ENCODE results near the gene CLRN1. TPM values are rescaled to one million over a fixed set of nuclear protein-coding genes. Genes with fewer than 3 reads are reported as not detected.

CLRN1 gene
- total RNA-seq, 1 donor from 2014 or later = not detected

DNA sequence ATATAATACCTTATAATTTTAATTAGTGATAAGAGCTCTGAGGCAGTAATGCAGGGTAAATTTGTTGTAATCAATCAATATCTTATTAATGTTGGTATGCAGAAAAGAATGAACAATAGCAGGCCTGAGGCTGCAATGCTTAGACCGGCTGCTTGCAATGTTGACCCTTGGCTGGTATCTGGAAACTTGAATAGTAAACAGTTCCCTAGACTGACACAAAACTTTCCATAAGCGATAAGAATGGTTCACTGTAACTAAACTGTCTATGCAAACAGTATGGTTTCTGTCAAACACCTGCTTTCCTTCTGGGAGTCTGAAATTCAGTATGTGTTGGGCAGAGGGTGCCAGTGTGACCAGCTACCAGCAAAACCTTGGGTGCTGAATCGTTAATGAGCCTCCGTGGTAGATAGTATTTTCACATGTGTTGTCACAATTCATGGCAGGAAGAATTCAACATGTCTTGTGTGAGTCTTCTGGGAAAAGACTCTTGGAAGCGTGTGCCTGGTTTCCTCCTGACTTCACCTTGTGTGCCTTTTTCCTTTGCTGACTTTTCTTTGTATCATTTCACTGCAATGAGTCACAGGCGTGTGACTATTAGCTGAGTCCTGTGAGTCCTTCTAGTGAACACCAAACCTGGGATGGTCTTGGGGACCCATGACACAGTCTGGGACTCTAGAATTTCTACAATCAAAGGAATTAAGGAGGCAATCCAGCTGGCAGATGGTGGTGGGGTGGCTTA is 30.7 kb upstream of the CLRN1 start:
- TF ChIP-seq, protein P1, sequence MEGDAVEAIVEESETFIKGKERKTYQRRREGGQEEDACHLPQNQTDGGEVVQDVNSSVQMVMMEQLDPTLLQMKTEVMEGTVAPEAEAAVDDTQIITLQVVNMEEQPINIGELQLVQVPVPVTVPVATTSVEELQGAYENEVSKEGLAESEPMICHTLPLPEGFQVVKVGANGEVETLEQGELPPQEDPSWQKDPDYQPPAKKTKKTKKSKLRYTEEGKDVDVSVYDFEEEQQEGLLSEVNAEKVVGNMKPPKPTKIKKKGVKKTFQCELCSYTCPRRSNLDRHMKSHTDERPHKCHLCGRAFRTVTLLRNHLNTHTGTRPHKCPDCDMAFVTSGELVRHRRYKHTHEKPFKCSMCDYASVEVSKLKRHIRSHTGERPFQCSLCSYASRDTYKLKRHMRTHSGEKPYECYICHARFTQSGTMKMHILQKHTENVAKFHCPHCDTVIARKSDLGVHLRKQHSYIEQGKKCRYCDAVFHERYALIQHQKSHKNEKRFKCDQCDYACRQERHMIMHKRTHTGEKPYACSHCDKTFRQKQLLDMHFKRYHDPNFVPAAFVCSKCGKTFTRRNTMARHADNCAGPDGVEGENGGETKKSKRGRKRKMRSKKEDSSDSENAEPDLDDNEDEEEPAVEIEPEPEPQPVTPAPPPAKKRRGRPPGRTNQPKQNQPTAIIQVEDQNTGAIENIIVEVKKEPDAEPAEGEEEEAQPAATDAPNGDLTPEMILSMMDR (conservative IDR thresholded peaks at IDR 0.05) = no peak

DNA sequence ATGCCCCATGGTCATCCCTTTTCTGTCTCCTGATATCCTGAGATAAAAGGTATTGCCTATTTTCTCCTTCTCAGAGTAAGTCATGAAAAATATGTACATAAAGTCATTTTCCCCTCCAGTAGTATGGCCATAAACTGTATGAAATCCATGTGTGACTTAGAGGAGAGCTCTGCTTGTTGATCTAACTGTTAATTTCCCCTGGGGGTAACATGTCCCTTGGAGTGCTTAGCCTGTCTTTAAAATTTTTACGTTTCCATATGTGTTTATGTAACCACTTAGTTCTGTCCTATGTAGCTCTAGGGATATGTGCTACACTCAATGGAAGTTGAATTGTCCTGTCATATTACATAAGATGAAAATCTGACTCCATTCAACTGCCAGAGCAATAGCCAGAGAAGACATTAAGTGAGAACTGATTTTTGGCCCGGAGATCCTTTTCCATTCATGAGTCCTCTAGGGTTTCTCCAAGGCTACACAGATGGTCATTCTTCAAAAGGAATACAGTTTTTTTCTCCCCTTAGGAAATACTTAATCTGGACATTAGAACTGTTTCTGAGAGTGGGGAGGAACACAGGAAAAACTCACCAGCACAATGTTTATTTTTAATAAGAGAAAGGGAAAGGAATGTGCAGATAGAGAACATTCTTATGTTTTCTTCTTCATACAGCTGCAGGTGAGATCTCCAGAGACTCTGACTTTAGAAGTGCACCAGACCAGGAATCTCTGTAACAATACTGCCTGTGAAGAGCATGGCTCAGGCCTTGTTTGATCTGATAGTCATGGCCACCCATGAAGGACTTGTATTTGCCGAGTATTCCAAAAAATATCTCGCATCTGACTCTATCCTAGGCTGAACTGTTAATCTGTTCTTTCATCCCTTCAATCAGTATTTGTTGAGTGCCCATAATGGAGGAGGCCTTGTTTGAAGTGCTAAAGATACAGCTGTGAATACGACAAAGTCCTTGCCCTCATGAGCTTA is 29.8 kb upstream of the CLRN1 start:
- no peak for DNase-seq (ENCODE audit: extremely low spot score, unreplicated experiment)
- Mint-ChIP-seq H3K27ac (no peak overlapping the region), H3K36me3 (no peaks in the 10 kb centered on the region), H3K9me3 (peaks cover 4% of the 10 kb centered on the region), H3K4me1 (ENCODE audit: unreplicated experiment) (peaks cover 7% of the 10 kb centered on the region), H3K4me3 (no peak overlapping the region), H3K27me3 (peaks cover 6% of the 10 kb centered on the region)
- TF ChIP-seq, protein P1 (conservative IDR thresholded peaks at IDR 0.05) = no peak

More for the DNA sequence above, 30.7 kb upstream of the CLRN1 start:
- peaks cover 6% of the 10 kb centered on the region for H3K27me3 Mint-ChIP-seq
- H3K4me3 Mint-ChIP-seq = no peak overlapping the region
- no peaks in the 10 kb centered on the region for H3K36me3 Mint-ChIP-seq
- no peak overlapping the region for H3K27ac Mint-ChIP-seq
- no peak for DNase-seq (ENCODE audit: extremely low spot score, unreplicated experiment)
- peaks cover 7% of the 10 kb centered on the region for H3K4me1 Mint-ChIP-seq (ENCODE audit: unreplicated experiment)
- peaks cover 4% of the 10 kb centered on the region for H3K9me3 Mint-ChIP-seq

- TF ChIP-seq, protein P1 (conservative IDR thresholded peaks at IDR 0.05) = no peak
- Mint-ChIP-seq H3K36me3 (no peaks in the 10 kb centered on the region), H3K27me3 (no peaks in the 10 kb centered on the region), H3K4me1 (ENCODE audit: unreplicated experiment) (peaks cover 7% of the 10 kb centered on the region), H3K9me3 (peaks cover 4% of the 10 kb centered on the region), H3K27ac (no peak overlapping the region), H3K4me3 (no peak overlapping the region)
- DNase-seq (ENCODE audit: extremely low spot score, unreplicated experiment) = no peak
Observed at GRCh38 chr3:150998996-150999395, 26.5 kb upstream of the CLRN1 start.

- TF ChIP-seq, protein P1 (conservative IDR thresholded peaks at IDR 0.05) = no peak
- peaks cover 7% of the 10 kb centered on the region for H3K9me3 Mint-ChIP-seq
- H3K27ac Mint-ChIP-seq = no peak overlapping the region
- no peaks in the 10 kb centered on the region for H3K36me3 Mint-ChIP-seq
- no peak for DNase-seq (ENCODE audit: extremely low spot score, unreplicated experiment)
- no peak overlapping the region for H3K4me3 Mint-ChIP-seq
- peaks cover 6% of the 10 kb centered on the region for H3K27me3 Mint-ChIP-seq
- peaks cover under 1% of the 10 kb centered on the region for H3K4me1 Mint-ChIP-seq (ENCODE audit: unreplicated experiment)
Observed at GRCh38 chr3:150996731-150997130, 24.2 kb upstream of the CLRN1 start.

GRCh38 chr3:150995510-150995909 is 23.0 kb upstream of the CLRN1 start:
- TF ChIP-seq, protein P1 (conservative IDR thresholded peaks at IDR 0.05) = no peak
- Mint-ChIP-seq H3K4me3 (no peak overlapping the region), H3K9me3 (peaks cover 7% of the 10 kb centered on the region), H3K27me3 (peaks cover 8% of the 10 kb centered on the region), H3K4me1 (ENCODE audit: unreplicated experiment) (no peaks in the 10 kb centered on the region), H3K27ac (no peak overlapping the region), H3K36me3 (no peaks in the 10 kb centered on the region)
- no peak for DNase-seq (ENCODE audit: extremely low spot score, unreplicated experiment)
